MCF 10A (cell line): ENCODE measurements around the gene UGT1A3. TPM values are rescaled to one million over a fixed set of nuclear protein-coding genes. Genes with fewer than 3 reads are reported as not detected.

Experiments used
- BruUV-seq: library from RNA; stranded (reverse); fragments of 400-500 nt; replicated peaks from 2 replicates; lab custom pipeline; 2021; lab: Mats Ljungman, UMichigan
- CTCF ChIA-PET: fragments of 300-600 bp; sonication (Branson Sonifier 250); formaldehyde crosslinking; extraction: SDS; loops from one replicate; lab custom pipeline; 2021; ENCODE audit warnings: antibody characterized with exemption, inconsistent platforms; lab: Yijun Ruan, JAX
- POLR2A ChIA-PET: fragments of 300-600, 350-650 bp; sonication (Branson Sonifier 250); formaldehyde crosslinking; extraction: SDS; loops from one replicate; lab custom pipeline; 2020; ENCODE audit warnings: antibody characterized with exemption, inconsistent platforms; lab: Yijun Ruan, JAX
- DNase-seq: peaks from one replicate; pipeline ENCODE4 v3.0.0-alpha.2; 2018; ENCODE audit not compliant: unreplicated experiment
- H3K27ac Mint-ChIP-seq: one replicate; pipeline ENCODE4 v1.8.0; 2022; ENCODE audit warnings: mild to moderate bottlenecking, low read depth, mixed read lengths; ENCODE audit not compliant: unreplicated experiment
- H3K27me3 Mint-ChIP-seq: one replicate; pipeline ENCODE4 v1.8.0; 2022; ENCODE audit warnings: mixed read lengths; ENCODE audit not compliant: insufficient read depth, unreplicated experiment
- H3K36me3 Mint-ChIP-seq: one replicate; pipeline ENCODE4 v1.8.0; 2022; ENCODE audit warnings: mild to moderate bottlenecking, moderate library complexity, mixed read lengths; ENCODE audit not compliant: insufficient read depth, unreplicated experiment
- H3K4me1 Mint-ChIP-seq: one replicate; pipeline ENCODE4 v1.8.0; 2022; ENCODE audit warnings: mixed read lengths; ENCODE audit not compliant: insufficient read depth, unreplicated experiment
- H3K4me3 Mint-ChIP-seq: one replicate; pipeline ENCODE4 v1.8.0; 2022; ENCODE audit warnings: mild to moderate bottlenecking, moderate library complexity, mixed read lengths; ENCODE audit not compliant: unreplicated experiment
- H3K9me3 Mint-ChIP-seq: one replicate; pipeline ENCODE4 v1.8.0; 2022; ENCODE audit warnings: mixed read lengths; ENCODE audit not compliant: unreplicated experiment
- intact Hi-C: fragments of 100-400 bp; cut with micrococcal nuclease; formaldehyde crosslinking; loops from 2 replicates; pipeline ENCODE4 v1.14.1; 2022
- total RNA-seq: library from RNA; stranded (reverse); gene quantifications from 2 replicates; pipeline ENCODE4 v1.2.3, GENCODE V29; 2022
- TF ChIP-seq, protein P1 (sequence below): fragments of 200-600 bp; IDR thresholded peaks from one replicate; pipeline ENCODE4 v1.8.0; 2022; ENCODE audit warnings: antibody characterized with exemption, mild to moderate bottlenecking; ENCODE audit not compliant: unreplicated experiment

The UGT1A3 gene
- total RNA-seq, 1 experiment from 2014 or later: not detected

GRCh38 chr2:233821709-233822100 lies 92.9 kb downstream of the UGT1A3 start:
- CTCF ChIA-PET: no interaction called here
- TF ChIP-seq, protein P1, sequence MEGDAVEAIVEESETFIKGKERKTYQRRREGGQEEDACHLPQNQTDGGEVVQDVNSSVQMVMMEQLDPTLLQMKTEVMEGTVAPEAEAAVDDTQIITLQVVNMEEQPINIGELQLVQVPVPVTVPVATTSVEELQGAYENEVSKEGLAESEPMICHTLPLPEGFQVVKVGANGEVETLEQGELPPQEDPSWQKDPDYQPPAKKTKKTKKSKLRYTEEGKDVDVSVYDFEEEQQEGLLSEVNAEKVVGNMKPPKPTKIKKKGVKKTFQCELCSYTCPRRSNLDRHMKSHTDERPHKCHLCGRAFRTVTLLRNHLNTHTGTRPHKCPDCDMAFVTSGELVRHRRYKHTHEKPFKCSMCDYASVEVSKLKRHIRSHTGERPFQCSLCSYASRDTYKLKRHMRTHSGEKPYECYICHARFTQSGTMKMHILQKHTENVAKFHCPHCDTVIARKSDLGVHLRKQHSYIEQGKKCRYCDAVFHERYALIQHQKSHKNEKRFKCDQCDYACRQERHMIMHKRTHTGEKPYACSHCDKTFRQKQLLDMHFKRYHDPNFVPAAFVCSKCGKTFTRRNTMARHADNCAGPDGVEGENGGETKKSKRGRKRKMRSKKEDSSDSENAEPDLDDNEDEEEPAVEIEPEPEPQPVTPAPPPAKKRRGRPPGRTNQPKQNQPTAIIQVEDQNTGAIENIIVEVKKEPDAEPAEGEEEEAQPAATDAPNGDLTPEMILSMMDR: no peak
- Mint-ChIP-seq H3K9me3 (no peaks in the 10 kb centered on the region), H3K36me3 (no peaks in the 10 kb centered on the region), H3K4me3 (no peak overlapping the region), H3K27ac (no peak overlapping the region), H3K27me3 (no peaks in the 10 kb centered on the region), H3K4me1 (no peaks in the 10 kb centered on the region)
- no TSS peak for BruUV-seq
- intact Hi-C loops: no loop called here
- DNase-seq: no peak
- POLR2A ChIA-PET: no interaction called here

DNA sequence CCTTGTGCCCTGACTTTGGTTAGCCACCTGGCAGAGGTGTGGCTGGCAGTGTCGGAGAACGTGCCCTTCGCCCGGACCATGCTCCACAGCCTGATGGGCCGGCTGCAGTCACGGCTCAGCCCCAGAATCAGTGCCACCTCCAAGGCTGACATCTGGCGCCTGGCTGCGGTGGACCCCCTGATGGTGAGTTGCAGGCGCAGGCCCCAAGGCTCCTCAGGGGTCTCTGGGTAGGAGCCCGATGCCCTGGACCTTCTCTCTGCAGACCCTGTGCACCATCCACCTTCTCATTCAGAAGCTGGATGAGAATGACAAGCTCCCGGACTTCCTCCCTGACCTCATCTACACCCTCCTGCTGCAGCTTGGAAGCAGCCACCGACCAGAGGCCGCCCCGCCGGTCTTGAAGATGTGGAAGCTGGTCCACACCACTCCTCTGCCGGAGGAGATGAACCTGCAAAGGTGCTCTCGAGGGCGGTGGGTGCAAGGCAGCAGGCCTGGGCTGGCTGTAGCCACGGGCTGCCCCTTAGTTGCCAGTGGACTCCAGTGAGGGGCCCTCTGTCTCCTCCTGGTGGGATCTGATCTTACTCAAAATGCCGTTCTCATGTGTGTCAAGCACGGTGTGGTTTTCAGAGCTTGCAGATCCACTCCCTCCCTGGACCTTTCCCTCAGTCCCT lies 93.4 kb downstream of the UGT1A3 start:
- no peak for DNase-seq
- no peaks in the 10 kb centered on the region for H3K9me3 Mint-ChIP-seq
- H3K4me3 Mint-ChIP-seq: no peak overlapping the region
- ChIA-PET POLR2A (no interaction called here), CTCF (interaction anchor here (0.6 kb wide), 1 partner anchor 282 kb away, joined by 3 read pairs; no protein-coding TSS in a partner anchor)
- TF ChIP-seq, protein P1: no peak
- no peaks in the 10 kb centered on the region for H3K36me3 Mint-ChIP-seq
- intact Hi-C loops: no loop called here
- no peaks in the 10 kb centered on the region for H3K27me3 Mint-ChIP-seq
- BruUV-seq: no TSS peak
- H3K4me1 Mint-ChIP-seq: no peaks in the 10 kb centered on the region
- H3K27ac Mint-ChIP-seq: no peak overlapping the region

Other genes with a start within 250 kb of the UGT1A3 start
- gene USP40, start 162.3 kb upstream of the UGT1A3 start, total RNA-seq: 56.3 and 67.3 TPM in 2 replicates
- not detected in 2 replicates for gene UGT1A8, start 111.4 kb upstream of the UGT1A3 start, total RNA-seq
- gene UGT1A10, start 92.6 kb upstream of the UGT1A3 start, total RNA-seq: not detected in 2 replicates
- gene UGT1A9, start 57.1 kb upstream of the UGT1A3 start, total RNA-seq: not detected in 2 replicates
- gene UGT1A7, start 47.1 kb upstream of the UGT1A3 start, total RNA-seq: not detected in 2 replicates
- gene UGT1A6, start 36.2 kb upstream of the UGT1A3 start, total RNA-seq: 0.79 TPM in 1 of 2 replicates, not detected in the other
- gene UGT1A5, start 16.1 kb upstream of the UGT1A3 start, total RNA-seq: not detected in 2 replicates
- 0.12 TPM in 1 of 2 replicates, not detected in the other for gene UGT1A4, start 10.3 kb upstream of the UGT1A3 start, total RNA-seq
- not detected in 2 replicates for gene UGT1A1, start 31.2 kb downstream of the UGT1A3 start, total RNA-seq
- gene MROH2A, start 49.3 kb downstream of the UGT1A3 start, total RNA-seq: not detected in 2 replicates
- 12.7 and 29.3 TPM in 2 replicates for gene HJURP, start 125.5 kb downstream of the UGT1A3 start, total RNA-seq
- gene TRPM8, start 188.3 kb downstream of the UGT1A3 start, total RNA-seq: not detected in 2 replicates